ENCODE data around the gene DPH2. TPM values are rescaled to one million over a fixed set of nuclear protein-coding genes. Genes with fewer than 3 reads are reported as not detected.

The DPH2 gene
- total and polyA plus RNA-seq, 7 donors, result 37.8 to 123 (median 53.7) TPM

DNA sequence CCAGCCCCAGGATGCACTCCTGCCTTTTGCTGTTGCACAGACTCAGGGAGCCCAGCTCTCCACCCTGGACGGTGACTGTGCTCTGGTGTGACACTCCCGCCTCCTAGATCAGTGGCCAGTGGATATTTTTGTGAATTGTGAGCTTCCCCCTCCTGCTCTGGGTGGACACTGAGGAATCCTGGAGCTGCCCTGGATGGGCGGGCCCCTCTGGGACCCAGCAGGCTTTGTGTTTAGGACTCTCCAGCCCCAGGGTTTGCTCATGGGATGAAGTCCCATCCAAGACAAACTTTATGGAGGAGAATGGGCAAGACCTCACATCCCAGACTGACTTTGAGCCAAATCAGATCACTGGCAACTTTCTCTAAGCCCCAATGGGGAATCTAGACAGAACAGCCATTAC lies 45.4 kb downstream of the DPH2 start:
- H3K27me3 ChIP-seq (ENCODE audit: insufficient read depth in 3 of 3, low read length in 2 of 3), result no peaks in the 10 kb centered on the region
- H3K4me1 ChIP-seq, result no peaks in the 10 kb centered on the region
- no peak overlapping the region for H3K27ac ChIP-seq
- TF ChIP-seq, protein P1, sequence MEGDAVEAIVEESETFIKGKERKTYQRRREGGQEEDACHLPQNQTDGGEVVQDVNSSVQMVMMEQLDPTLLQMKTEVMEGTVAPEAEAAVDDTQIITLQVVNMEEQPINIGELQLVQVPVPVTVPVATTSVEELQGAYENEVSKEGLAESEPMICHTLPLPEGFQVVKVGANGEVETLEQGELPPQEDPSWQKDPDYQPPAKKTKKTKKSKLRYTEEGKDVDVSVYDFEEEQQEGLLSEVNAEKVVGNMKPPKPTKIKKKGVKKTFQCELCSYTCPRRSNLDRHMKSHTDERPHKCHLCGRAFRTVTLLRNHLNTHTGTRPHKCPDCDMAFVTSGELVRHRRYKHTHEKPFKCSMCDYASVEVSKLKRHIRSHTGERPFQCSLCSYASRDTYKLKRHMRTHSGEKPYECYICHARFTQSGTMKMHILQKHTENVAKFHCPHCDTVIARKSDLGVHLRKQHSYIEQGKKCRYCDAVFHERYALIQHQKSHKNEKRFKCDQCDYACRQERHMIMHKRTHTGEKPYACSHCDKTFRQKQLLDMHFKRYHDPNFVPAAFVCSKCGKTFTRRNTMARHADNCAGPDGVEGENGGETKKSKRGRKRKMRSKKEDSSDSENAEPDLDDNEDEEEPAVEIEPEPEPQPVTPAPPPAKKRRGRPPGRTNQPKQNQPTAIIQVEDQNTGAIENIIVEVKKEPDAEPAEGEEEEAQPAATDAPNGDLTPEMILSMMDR (IDR thresholded peaks at IDR 0.05), result no peak
- WGBS, 3 donors, result 63 to 73% (median 69%) methylated on average over 3 of the region's 3 CpGs
- intact Hi-C loops (cut with DNase I), result no loop called here
- no peak overlapping the region for H3K4me3 ChIP-seq
- DNase-seq (no peak), ATAC-seq (no peak)
- no peaks in the 10 kb centered on the region for H3K36me3 ChIP-seq (ENCODE audit: insufficient read depth in 1 of 2, low read depth in 1 of 2)
- H3K9me3 ChIP-seq, result no peaks in the 10 kb centered on the region

DNA sequence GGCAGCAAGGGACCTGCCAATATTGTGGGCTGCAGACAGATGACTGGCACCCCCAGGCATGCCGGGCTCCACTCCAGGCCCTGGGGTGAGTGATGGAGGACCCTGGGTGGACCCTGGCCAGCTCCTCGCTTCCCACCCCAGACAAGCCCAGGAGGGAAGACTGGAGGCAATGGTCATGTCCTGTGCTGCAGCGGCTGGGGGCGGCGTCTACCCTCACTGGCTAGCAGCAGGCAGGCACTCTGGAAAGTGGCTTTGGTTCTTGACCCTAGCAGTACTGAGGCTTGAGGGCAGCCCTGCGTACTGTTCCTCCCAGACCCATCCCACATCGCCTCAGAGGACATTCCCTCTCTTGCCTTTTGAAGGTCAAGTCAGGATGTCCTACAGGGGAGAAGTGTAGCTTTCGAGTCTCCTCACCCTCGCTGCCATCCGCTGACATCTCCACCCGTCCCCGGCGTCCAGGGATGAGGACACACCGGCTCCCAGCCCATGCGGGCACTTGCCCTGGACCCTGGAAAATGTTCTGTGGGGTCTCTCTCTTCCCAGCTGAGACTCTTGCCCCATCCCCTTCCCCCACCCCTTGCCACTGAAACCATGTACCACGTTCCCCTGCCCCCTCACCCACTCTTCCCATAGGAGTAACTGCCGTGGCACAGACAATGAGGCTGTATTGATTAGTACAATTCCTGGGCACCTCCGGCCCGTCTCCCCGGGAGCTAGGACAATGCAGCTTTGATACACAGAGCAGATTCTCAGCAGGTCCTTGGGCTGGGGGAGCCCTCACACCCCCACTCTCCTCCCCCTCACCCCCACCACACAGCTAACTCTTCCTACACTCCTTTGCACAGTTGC lies 46.5 kb downstream of the DPH2 start:
- 84 to 86% (median 84%) methylated on average over 20 of the region's 20 CpGs for WGBS, 3 donors
- intact Hi-C loops (cut with DNase I), result no loop called here
- DNase-seq, result no peak
- Histone ChIP-seq H3K4me3 (no peak overlapping the region), H3K9me3 (no peaks in the 10 kb centered on the region), H3K27ac (no peak overlapping the region), H3K36me3 (ENCODE audit: insufficient read depth in 1 of 2, low read depth in 1 of 2) (no peaks in the 10 kb centered on the region), H3K27me3 (ENCODE audit: insufficient read depth in 3 of 3, low read length in 2 of 3) (no peaks in the 10 kb centered on the region), H3K4me1 (no peaks in the 10 kb centered on the region)
- TF ChIP-seq, protein P1 (IDR thresholded peaks at IDR 0.05), result no peak
- no peak for ATAC-seq

DNA sequence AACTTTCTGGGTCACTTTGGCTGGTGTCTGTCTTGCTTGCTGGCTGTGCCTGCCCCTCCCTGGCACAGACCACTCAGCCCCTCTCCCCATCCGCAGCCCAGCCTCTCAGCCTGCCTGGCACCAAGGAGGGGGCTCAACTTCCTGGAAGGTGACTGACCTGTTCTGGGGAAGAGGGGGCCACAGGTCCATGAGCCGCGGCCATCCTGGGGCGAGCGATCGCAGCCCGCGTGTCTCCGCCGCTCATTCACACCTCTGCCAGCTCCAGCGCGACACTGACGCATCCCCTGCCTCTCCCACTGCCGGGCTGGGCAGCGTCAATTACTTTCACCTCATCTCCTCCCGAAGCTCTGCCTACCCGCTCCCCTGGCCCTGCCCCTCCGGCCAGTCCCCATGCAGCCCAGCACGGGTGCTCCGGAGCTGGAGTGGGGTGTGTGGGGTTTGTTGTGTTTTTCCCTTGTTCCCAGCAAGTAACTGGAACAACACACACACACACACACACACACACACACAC lies 47.1 kb downstream of the DPH2 start:
- 76 to 84% (median 82%) methylated on average over 19 to 20 of the region's 20 CpGs for WGBS, 3 donors

DNA sequence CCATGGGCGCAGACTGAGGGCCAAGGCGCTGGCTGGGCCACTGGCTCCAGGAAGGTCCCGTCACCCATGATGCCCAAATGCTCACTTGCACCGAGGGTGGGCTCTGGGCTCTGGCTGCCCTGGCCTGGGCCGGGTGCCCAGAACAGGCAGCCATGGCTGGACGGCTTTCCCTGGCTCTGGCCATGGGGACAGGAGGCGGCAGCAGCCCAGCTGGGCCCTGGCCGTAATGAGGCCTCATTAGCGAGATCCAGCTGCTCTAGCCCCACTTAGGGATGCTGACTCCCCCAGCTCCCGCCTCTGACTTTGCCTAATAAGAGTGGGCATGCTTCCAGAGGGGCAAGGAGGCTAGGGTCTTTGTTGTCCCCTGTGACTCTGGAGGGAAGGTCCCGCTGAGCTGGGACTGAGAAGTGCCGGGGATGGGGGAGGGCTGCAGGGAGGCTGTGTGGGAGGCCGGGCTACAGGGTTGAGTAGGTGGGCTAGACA lies 49.7 kb downstream of the DPH2 start:
- H3K36me3 ChIP-seq (ENCODE audit: insufficient read depth in 1 of 2, low read depth in 1 of 2), result no peaks in the 10 kb centered on the region
- WGBS, 3 donors, result 63 to 71% (median 68%) methylated on average over 13 of the region's 13 CpGs
- DNase-seq, result no peak

More for the DNA sequence above, 47.1 kb downstream of the DPH2 start:
- DNase-seq, result no peak
- H3K4me1 ChIP-seq, result no peaks in the 10 kb centered on the region
- no peaks in the 10 kb centered on the region for H3K36me3 ChIP-seq (ENCODE audit: insufficient read depth in 1 of 2, low read depth in 1 of 2)
- intact Hi-C loops (cut with DNase I), result no loop called here
- H3K27ac ChIP-seq, result no peak overlapping the region
- no peak for ATAC-seq
- H3K9me3 ChIP-seq, result no peaks in the 10 kb centered on the region
- H3K27me3 ChIP-seq (ENCODE audit: insufficient read depth in 3 of 3, low read length in 2 of 3), result no peaks in the 10 kb centered on the region
- H3K4me3 ChIP-seq, result no peak overlapping the region
- TF ChIP-seq, protein P1 (IDR thresholded peaks at IDR 0.05), result no peak

More for the DNA sequence above, 49.7 kb downstream of the DPH2 start:
- TF ChIP-seq, protein P1 (IDR thresholded peaks at IDR 0.05), result no peak
- Histone ChIP-seq H3K27ac (no peak overlapping the region), H3K4me1 (no peaks in the 10 kb centered on the region), H3K9me3 (no peaks in the 10 kb centered on the region), H3K27me3 (ENCODE audit: insufficient read depth in 3 of 3, low read length in 2 of 3) (no peaks in the 10 kb centered on the region), H3K4me3 (no peak overlapping the region)
- ATAC-seq, result no peak
- intact Hi-C loops (cut with DNase I), result no loop called here
